Activated T-helper 2 cell treated with anti-CD3 and anti-CD28 coated beads, Interferon-gamma antibody, Interleukin-2, Interleukin-4, amounts not matched to agents 10 μg/mL and 5 μg/mL and 100 μg/mL, durations not matched to agents 14 hours and 24 hours and 36 hours (primary cell): ENCODE results near the gene SERINC5. TPM values are rescaled to one million over a fixed set of nuclear protein-coding genes. Genes with fewer than 3 reads are reported as not detected.
"Not testable (repeated sequence)": the region's sequence is repeated elsewhere in the genome, so short reads cannot be mapped to it uniquely, and the experiment has no call there.

Source experiments
- DNase-seq: peaks from one replicate; pipeline ENCODE4 v3.0.0; 2021; ENCODE audit warnings: low spot score
- H3K27ac Mint-ChIP-seq: one replicate; pipeline ENCODE4 v1.8.0; 2021; ENCODE audit warnings: mixed read lengths
- H3K27me3 Mint-ChIP-seq: one replicate; pipeline ENCODE4 v1.8.0; 2021; ENCODE audit warnings: low read depth, mixed read lengths
- H3K36me3 Mint-ChIP-seq: one replicate; pipeline ENCODE4 v1.8.0; 2021; ENCODE audit warnings: low read depth, mixed read lengths
- H3K4me1 Mint-ChIP-seq: one replicate; pipeline ENCODE4 v1.8.0; 2021; ENCODE audit warnings: low read depth, mixed read lengths
- H3K4me3 Mint-ChIP-seq: one replicate; pipeline ENCODE4 v1.8.0; 2021; ENCODE audit warnings: low read depth, mild to moderate bottlenecking, moderate library complexity, mixed read lengths
- H3K9me3 Mint-ChIP-seq: one replicate; pipeline ENCODE4 v1.8.0; 2021; ENCODE audit warnings: mixed read lengths
- intact Hi-C: fragments of 100-400 bp; cut with micrococcal nuclease; formaldehyde crosslinking; loops from one replicate; pipeline ENCODE4 v1.15.1; 2023
- total RNA-seq: library from RNA; stranded (reverse); gene quantifications from 2 replicates; pipeline ENCODE4 v1.2.3, GENCODE V29; 2022

Gene SERINC5
- total RNA-seq, 1 donor from 2014 or later: 18.9 TPM

DNA sequence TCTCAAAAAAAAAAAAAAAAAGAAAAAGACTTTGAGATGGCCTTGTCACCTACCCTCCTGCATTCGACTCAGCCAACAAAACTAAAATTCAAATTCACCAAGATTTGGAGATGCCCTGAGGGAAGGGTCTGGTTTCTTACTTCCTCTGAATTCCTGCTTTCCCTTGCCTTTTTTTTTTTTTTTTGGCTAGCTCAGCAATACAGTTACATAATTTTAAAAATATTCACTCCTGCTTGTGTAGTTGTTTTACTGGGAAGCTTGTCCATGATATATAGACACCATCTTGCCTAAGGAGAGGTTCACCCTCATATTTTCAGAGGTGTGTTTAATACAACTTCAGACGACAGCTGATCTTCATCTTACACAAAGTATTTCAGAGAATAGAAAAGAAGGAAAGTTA is 21.3 kb upstream of the SERINC5 start:
- Mint-ChIP-seq H3K27ac (no peak overlapping the region), H3K4me1 (peaks cover 5% of the 10 kb centered on the region), H3K9me3 (no peaks in the 10 kb centered on the region), H3K36me3 (no peaks in the 10 kb centered on the region), H3K4me3 (no peak overlapping the region), H3K27me3 (no peaks in the 10 kb centered on the region)
- intact Hi-C loops: no loop called here
- DNase-seq: no peak

- Mint-ChIP-seq H3K36me3 (no peaks in the 10 kb centered on the region), H3K9me3 (no peaks in the 10 kb centered on the region), H3K4me1 (peaks cover 10% of the 10 kb centered on the region), H3K4me3 (no peak overlapping the region), H3K27me3 (no peaks in the 10 kb centered on the region), H3K27ac (no peak overlapping the region)
- DNase-seq: no peak
- intact Hi-C loops: no loop called here
These were observed 20.3 kb upstream of the SERINC5 start for GRCh38 chr5:80276186-80276585.

DNA sequence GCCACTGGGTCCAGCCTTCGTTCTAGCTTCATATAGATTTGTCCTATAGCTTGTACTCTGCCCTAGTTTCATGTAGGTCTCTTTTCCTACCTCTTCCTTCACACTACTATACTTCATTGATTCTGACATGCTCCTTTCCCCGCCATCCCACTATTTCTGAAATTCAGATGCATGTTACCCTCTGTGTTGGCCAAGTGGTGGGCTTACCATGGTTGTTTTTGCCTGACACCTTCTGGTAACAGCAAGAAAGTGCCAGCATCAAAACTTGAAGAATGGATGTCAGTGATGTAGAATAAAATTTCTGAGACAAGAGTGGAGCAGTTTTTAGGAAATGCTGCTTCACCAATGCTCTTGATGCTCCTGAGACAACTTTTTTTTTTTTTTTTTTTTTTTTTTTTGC is 19.5 kb upstream of the SERINC5 start:
- no peak overlapping the region for H3K4me3 Mint-ChIP-seq
- H3K27me3 Mint-ChIP-seq: no peaks in the 10 kb centered on the region
- H3K9me3 Mint-ChIP-seq: no peaks in the 10 kb centered on the region
- peaks cover 17% of the 10 kb centered on the region for H3K4me1 Mint-ChIP-seq
- no peaks in the 10 kb centered on the region for H3K36me3 Mint-ChIP-seq
- DNase-seq: no peak
- H3K27ac Mint-ChIP-seq: no peak overlapping the region
- intact Hi-C loops: loop anchor here (1.0 kb wide), 1 partner anchor 183 kb away; no protein-coding TSS in a partner anchor

GRCh38 chr5:80270543-80270942 is 14.7 kb upstream of the SERINC5 start:
- DNase-seq, H3K27me3 Mint-ChIP-seq, H3K36me3 Mint-ChIP-seq, H3K9me3 Mint-ChIP-seq: not testable (repeated sequence)
- Mint-ChIP-seq H3K4me1 (peaks cover 29% of the 10 kb centered on the region), H3K27ac (peak overlapping the region; percentile 94), H3K4me3 (peak overlapping the region; percentile 45)
- intact Hi-C loops: loop anchor here (1.0 kb wide), 1 partner anchor 14 kb away; the partner anchor contains the start of gene SERINC5

- intact Hi-C loops: loop anchor here (1.0 kb wide), 2 partner anchors 14 to 144 kb away; partner anchors contain the start of gene SERINC5
- Mint-ChIP-seq H3K27ac (peak overlapping the region; percentile 94), H3K4me3 (peak overlapping the region; percentile 45), H3K4me1 (peaks cover 27% of the 10 kb centered on the region), H3K9me3 (no peaks in the 10 kb centered on the region), H3K27me3 (no peaks in the 10 kb centered on the region), H3K36me3 (no peaks in the 10 kb centered on the region)
- no peak for DNase-seq
These were observed 14.2 kb upstream of the SERINC5 start for GRCh38 chr5:80269991-80270438.

- intact Hi-C loops: loop anchor here (1.0 kb wide), 1 partner anchor 143 kb away; no protein-coding TSS in a partner anchor
- peak overlapping the region; percentile 89 for H3K27ac Mint-ChIP-seq
- H3K9me3 Mint-ChIP-seq: no peaks in the 10 kb centered on the region
- H3K4me1 Mint-ChIP-seq: peaks cover 27% of the 10 kb centered on the region
- no peaks in the 10 kb centered on the region for H3K27me3 Mint-ChIP-seq
- H3K36me3 Mint-ChIP-seq: no peaks in the 10 kb centered on the region
- no peak for DNase-seq
- peak overlapping the region; percentile 26 for H3K4me3 Mint-ChIP-seq
These were observed 13.1 kb upstream of the SERINC5 start for GRCh38 chr5:80268916-80269315.

DNA sequence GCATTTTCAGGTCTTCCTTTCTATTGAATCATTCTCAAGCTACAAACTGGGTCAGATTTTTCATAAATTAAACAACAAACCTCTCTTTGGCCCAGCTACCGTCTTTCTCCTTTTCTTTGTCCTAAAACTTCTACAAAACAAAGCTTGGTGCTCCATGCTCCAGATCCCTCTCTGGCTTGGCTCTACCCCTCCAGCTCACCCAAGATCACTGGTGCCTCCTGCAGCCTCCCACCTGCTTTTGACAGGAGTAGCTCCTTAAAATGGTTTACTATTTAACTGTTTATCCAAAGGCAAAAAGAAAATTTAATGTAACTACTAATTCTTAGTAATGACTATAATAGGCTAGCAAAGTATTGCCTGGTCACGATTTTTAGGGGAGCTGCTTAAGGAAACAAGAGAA is 10.7 kb upstream of the SERINC5 start:
- no peak for DNase-seq
- H3K27ac Mint-ChIP-seq: no peak overlapping the region
- intact Hi-C loops: no loop called here
- no peaks in the 10 kb centered on the region for H3K27me3 Mint-ChIP-seq
- no peaks in the 10 kb centered on the region for H3K9me3 Mint-ChIP-seq
- H3K4me3 Mint-ChIP-seq: no peak overlapping the region
- peaks cover 24% of the 10 kb centered on the region for H3K4me1 Mint-ChIP-seq
- H3K36me3 Mint-ChIP-seq: no peaks in the 10 kb centered on the region

GRCh38 chr5:80260461-80260860 is 4.6 kb upstream of the SERINC5 start:
- no peak overlapping the region for H3K4me3 Mint-ChIP-seq
- DNase-seq: no peak
- peaks cover 18% of the 10 kb centered on the region for H3K36me3 Mint-ChIP-seq
- H3K9me3 Mint-ChIP-seq: no peaks in the 10 kb centered on the region
- no peak overlapping the region for H3K27ac Mint-ChIP-seq
- intact Hi-C loops: no loop called here
- H3K27me3 Mint-ChIP-seq: no peaks in the 10 kb centered on the region
- H3K4me1 Mint-ChIP-seq: peaks cover 10% of the 10 kb centered on the region

- no peak overlapping the region for H3K4me3 Mint-ChIP-seq
- no peak overlapping the region for H3K27ac Mint-ChIP-seq
- intact Hi-C loops: loop anchor here (5.0 kb wide), 1 partner anchor 148 kb away; the partner anchor contains the start of gene ZFYVE16
These were observed 3.8 kb upstream of the SERINC5 start for GRCh38 chr5:80259511-80260203.

GRCh38 chr5:80255431-80255810 is 427 bp downstream of the SERINC5 start:
- intact Hi-C loops: loop anchor here (2.0 to 5.0 kb wide), 2 partner anchors 63 to 152 kb away; partner anchors contain the start of gene ZFYVE16
- no peaks in the 10 kb centered on the region for H3K9me3 Mint-ChIP-seq
- DNase-seq: no peak
- H3K36me3 Mint-ChIP-seq: peaks cover 34% of the 10 kb centered on the region
- peak overlapping the region; percentile 87 for H3K4me3 Mint-ChIP-seq
- peak overlapping the region; percentile 89 for H3K27ac Mint-ChIP-seq
- peaks cover 45% of the 10 kb centered on the region for H3K4me1 Mint-ChIP-seq
- no peaks in the 10 kb centered on the region for H3K27me3 Mint-ChIP-seq

More at GRCh38 chr5:80259511-80260203, 3.8 kb upstream of the SERINC5 start:
- Mint-ChIP-seq H3K9me3 (no peaks in the 10 kb centered on the region), H3K27me3 (no peaks in the 10 kb centered on the region), H3K4me1 (peaks cover 14% of the 10 kb centered on the region), H3K36me3 (peaks cover 18% of the 10 kb centered on the region)
- no peak for DNase-seq

DNA sequence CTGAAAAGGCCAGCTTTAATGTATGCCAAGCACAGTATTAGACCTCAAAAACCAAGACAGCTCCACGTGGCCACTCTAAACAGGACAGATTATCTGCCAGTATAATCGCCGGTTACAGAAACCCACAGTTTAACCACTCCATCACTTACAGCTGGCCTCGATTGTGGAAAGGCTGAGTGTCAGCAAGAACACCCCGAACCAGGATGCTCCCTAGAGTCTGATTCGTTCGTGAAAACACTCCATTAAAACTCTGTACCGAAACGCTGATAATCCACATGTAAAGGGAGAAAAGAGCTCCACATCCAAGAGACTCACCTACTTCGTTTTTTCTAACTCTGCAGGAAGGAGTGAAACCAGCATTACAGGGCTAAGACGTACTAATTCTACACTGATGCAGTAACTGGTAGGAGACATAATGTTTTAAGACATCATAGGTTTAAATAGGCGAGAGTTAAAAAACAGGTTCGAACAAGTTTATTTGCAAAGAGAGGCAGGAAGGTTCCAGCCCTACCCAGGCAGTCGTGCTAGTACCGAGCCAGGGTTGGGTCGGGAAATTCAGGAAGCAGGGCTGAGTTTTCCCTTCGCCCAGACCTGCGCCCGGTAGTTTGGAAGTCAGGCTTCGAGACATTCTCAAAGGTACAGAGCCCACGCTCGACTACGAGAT is 949 bp downstream of the SERINC5 start:
- intact Hi-C loops: loop anchor here (1.0 to 5.0 kb wide), 5 partner anchors 21 to 263 kb away; partner anchors contain the start of genes MTX3 and ZFYVE16
- peaks cover 36% of the 10 kb centered on the region for H3K36me3 Mint-ChIP-seq
- H3K9me3 Mint-ChIP-seq: no peaks in the 10 kb centered on the region
- no peaks in the 10 kb centered on the region for H3K27me3 Mint-ChIP-seq
- H3K4me1 Mint-ChIP-seq: peaks cover 48% of the 10 kb centered on the region
- peak; percentile 44 for DNase-seq
- H3K27ac Mint-ChIP-seq: peak overlapping the region; percentile 89
- H3K4me3 Mint-ChIP-seq: peak overlapping the region; percentile 87

- DNase-seq: no peak
- Mint-ChIP-seq H3K27ac (no peak overlapping the region), H3K9me3 (no peaks in the 10 kb centered on the region), H3K36me3 (peaks cover 35% of the 10 kb centered on the region), H3K4me3 (no peak overlapping the region), H3K4me1 (peaks cover 60% of the 10 kb centered on the region), H3K27me3 (no peaks in the 10 kb centered on the region)
- intact Hi-C loops: loop anchor here (5.0 kb wide), 2 partner anchors 39 to 259 kb away; partner anchors contain the start of gene MTX3
These were observed 4.2 kb downstream of the SERINC5 start for GRCh38 chr5:80251636-80252035.

- no peaks in the 10 kb centered on the region for H3K27me3 Mint-ChIP-seq
- no peaks in the 10 kb centered on the region for H3K9me3 Mint-ChIP-seq
- H3K27ac Mint-ChIP-seq: peak overlapping the region; percentile 1
- H3K4me1 Mint-ChIP-seq: peaks cover 68% of the 10 kb centered on the region
- H3K36me3 Mint-ChIP-seq: peaks cover 34% of the 10 kb centered on the region
- no peak overlapping the region for H3K4me3 Mint-ChIP-seq
- intact Hi-C loops: loop anchor here (5.0 kb wide), 2 partner anchors 38 to 258 kb away; partner anchors contain the start of gene MTX3
- no peak for DNase-seq
These were observed 5.0 kb downstream of the SERINC5 start for GRCh38 chr5:80250801-80251200.
